Measurements from ENCODE around the gene ZNF385D.
"Not testable (repeated sequence)": the region's sequence is repeated elsewhere in the genome, so short reads cannot be mapped to it uniquely, and the experiment has no call there.

ZNF385D gene

GRCh38 chr3:21393683-21394311 lies 357.2 kb downstream of the ZNF385D start:
- no peak for DNase-seq (ENCODE audit: extremely low read depth in 1 of 2, low read depth in 1 of 2)

GRCh38 chr3:21392526-21392925 lies 358.5 kb downstream of the ZNF385D start:
- DNase-seq (ENCODE audit: extremely low read depth in 1 of 2, low read depth in 1 of 2), result no peak

GRCh38 chr3:21390856-21391255 lies 360.2 kb downstream of the ZNF385D start:
- DNase-seq (ENCODE audit: extremely low read depth in 1 of 2, low read depth in 1 of 2), result no peak

GRCh38 chr3:21390136-21390535 lies 360.9 kb downstream of the ZNF385D start:
- DNase-seq (ENCODE audit: extremely low read depth in 1 of 2, low read depth in 1 of 2), result no peak

- not testable (repeated sequence) for DNase-seq (ENCODE audit: extremely low read depth in 1 of 2, low read depth in 1 of 2)
Measured at GRCh38 chr3:21387142-21387826, 363.7 kb downstream of the ZNF385D start.

- DNase-seq (ENCODE audit: extremely low read depth in 1 of 2, low read depth in 1 of 2), result not testable (repeated sequence)
Measured at GRCh38 chr3:21378036-21378435, 373.0 kb downstream of the ZNF385D start.

GRCh38 chr3:21377071-21377769 lies 373.8 kb downstream of the ZNF385D start:
- no peak for DNase-seq (ENCODE audit: extremely low read depth in 1 of 2, low read depth in 1 of 2)

- DNase-seq (ENCODE audit: extremely low read depth in 1 of 2, low read depth in 1 of 2), result no peak
Measured at GRCh38 chr3:21372316-21372715, 378.7 kb downstream of the ZNF385D start.
